ENCODE results near the gene PTPRS. TPM values are rescaled to one million over a fixed set of nuclear protein-coding genes. Genes with fewer than 3 reads are reported as not detected.

The PTPRS gene
- total and polyA plus RNA-seq, 2 experiments from 2014 or later = 46.0 to 351 TPM

GRCh38 chr19:5323475-5323811 lies 17.2 kb downstream of the PTPRS start:
- H3K27me3 ChIP-seq = no peaks in the 10 kb centered on the region
- no peak overlapping the region for H3K27ac ChIP-seq
- no peaks in the 10 kb centered on the region for H3K36me3 ChIP-seq
- no peak overlapping the region for H3K4me3 ChIP-seq
- DNase-seq (ENCODE audit: low read depth in 1 of 2, low spot score in 1 of 2) = no peak
- TF ChIP-seq CTCF (IDR thresholded peaks at IDR 0.05; ENCODE audit: low read depth, low read length) = no peak
- H3K9me3 ChIP-seq (ENCODE audit: low read depth) = no peaks in the 10 kb centered on the region
- H3K4me1 ChIP-seq (ENCODE audit: low read depth) = peaks cover 2% of the 10 kb centered on the region

- Histone ChIP-seq H3K27me3 (no peaks in the 10 kb centered on the region), H3K36me3 (no peaks in the 10 kb centered on the region), H3K4me1 (ENCODE audit: low read depth) (peaks cover 2% of the 10 kb centered on the region), H3K9me3 (ENCODE audit: low read depth) (no peaks in the 10 kb centered on the region), H3K27ac (peak overlapping the region; percentile 71), H3K4me3 (no peak overlapping the region)
- peak in 1 of 2 donors; percentile 50 for DNase-seq (ENCODE audit: low read depth in 1 of 2, low spot score in 1 of 2)
- no peak for TF ChIP-seq CTCF (IDR thresholded peaks at IDR 0.05; ENCODE audit: low read depth, low read length)
Measured at GRCh38 chr19:5321851-5322681, 18.5 kb downstream of the PTPRS start.

GRCh38 chr19:5321066-5321642 lies 19.5 kb downstream of the PTPRS start:
- Histone ChIP-seq H3K27ac (no peak overlapping the region), H3K27me3 (no peaks in the 10 kb centered on the region), H3K36me3 (no peaks in the 10 kb centered on the region), H3K4me1 (ENCODE audit: low read depth) (peaks cover 2% of the 10 kb centered on the region), H3K4me3 (no peak overlapping the region), H3K9me3 (ENCODE audit: low read depth) (no peaks in the 10 kb centered on the region)
- TF ChIP-seq CTCF (IDR thresholded peaks at IDR 0.05; ENCODE audit: low read depth, low read length) = no peak
- DNase-seq (ENCODE audit: low read depth in 1 of 2, low spot score in 1 of 2) = no peak

GRCh38 chr19:5319516-5319915 lies 21.1 kb downstream of the PTPRS start:
- H3K27me3 ChIP-seq = no peaks in the 10 kb centered on the region
- no peak for DNase-seq (ENCODE audit: low read depth in 1 of 2, low spot score in 1 of 2)

GRCh38 chr19:5318306-5318705 lies 22.3 kb downstream of the PTPRS start:
- no peak overlapping the region for H3K4me3 ChIP-seq
- no peak for TF ChIP-seq CTCF (IDR thresholded peaks at IDR 0.05; ENCODE audit: low read depth, low read length)
- H3K4me1 ChIP-seq (ENCODE audit: low read depth) = peaks cover 2% of the 10 kb centered on the region

More at GRCh38 chr19:5319516-5319915, 21.1 kb downstream of the PTPRS start:
- H3K4me3 ChIP-seq = no peak overlapping the region
- H3K4me1 ChIP-seq (ENCODE audit: low read depth) = peaks cover 2% of the 10 kb centered on the region
- no peaks in the 10 kb centered on the region for H3K36me3 ChIP-seq
- no peaks in the 10 kb centered on the region for H3K9me3 ChIP-seq (ENCODE audit: low read depth)
- H3K27ac ChIP-seq = peak overlapping the region; percentile 66
- TF ChIP-seq CTCF (IDR thresholded peaks at IDR 0.05; ENCODE audit: low read depth, low read length) = no peak

More at GRCh38 chr19:5318306-5318705, 22.3 kb downstream of the PTPRS start:
- DNase-seq (ENCODE audit: low read depth in 1 of 2, low spot score in 1 of 2) = no peak
- H3K9me3 ChIP-seq (ENCODE audit: low read depth) = no peaks in the 10 kb centered on the region
- H3K27ac ChIP-seq = peak overlapping the region; percentile 21
- H3K27me3 ChIP-seq = no peaks in the 10 kb centered on the region
- no peaks in the 10 kb centered on the region for H3K36me3 ChIP-seq

Data from cardiac muscle cell (in vitro differentiated cells and primary cell).